ENCODE data around the gene FBL. TPM values are rescaled to one million over a fixed set of nuclear protein-coding genes. Genes with fewer than 3 reads are reported as not detected.

The FBL gene
- total and polyA plus RNA-seq, 2 of the 8 experiments (the other 6 are each of a cell fraction or from before 2014, with no cell fraction given): 790 to 1,361 TPM

DNA sequence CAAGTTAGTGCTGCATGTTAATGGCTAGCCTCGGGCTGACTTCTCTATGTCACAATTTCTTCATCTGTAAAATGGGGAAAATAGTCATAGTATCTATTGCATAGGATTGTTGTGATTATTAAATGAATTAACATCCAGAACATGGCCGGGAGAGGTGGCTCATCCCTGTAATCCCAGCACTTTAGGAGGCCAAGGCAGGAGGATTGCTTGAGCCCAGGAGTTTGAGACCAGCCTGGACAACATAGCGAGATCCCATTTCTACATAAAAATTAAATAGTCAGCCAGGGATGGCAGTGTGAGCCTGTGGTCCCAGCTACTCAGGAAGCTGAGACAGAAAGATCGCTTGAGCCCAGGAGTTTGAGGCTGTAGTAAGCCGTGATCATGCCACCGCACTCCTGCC lies 21.8 kb upstream of the FBL start:
- no peak overlapping the region for H3K4me2 ChIP-seq (ENCODE audit: insufficient read depth in 1 of 2, low read depth in 2 of 2, low read length in 2 of 2)
- WGBS, 2 experiments (ENCODE audit: extremely low coverage in 1 of 2, insufficient coverage in 1 of 2, insufficient read length in 1 of 2, insufficient replicate concordance in 2 of 2, low coverage in 1 of 2, low lambda C conversion rate in 2 of 2, missing lambda C conversion rate in 1 of 2): 92% methylated on average over 6 of the region's 6 CpGs; no CpG with 5 or more reads in 1 of the 2 experiments
- H4K5ac ChIP-seq (ENCODE audit: insufficient read length, low read depth, low read length): no peak overlapping the region
- H2BK20ac ChIP-seq (ENCODE audit: low read length): no peak overlapping the region
- H3K4ac ChIP-seq (replicated peaks; ENCODE audit: insufficient read length, low read depth, low read length): no peak overlapping the region
- no peak overlapping the region for H3K27ac ChIP-seq (ENCODE audit: low read depth, low read length)
- no peak overlapping the region for H2BK12ac ChIP-seq (ENCODE audit: low read depth, low read length)
- H3K79me2 ChIP-seq (ENCODE audit: control insufficient read depth in 1 of 2, insufficient read depth in 2 of 2, low read length in 2 of 2): no peaks in the 10 kb centered on the region
- H3K4me3 ChIP-seq (ENCODE audit: extremely low read depth in 1 of 4, insufficient read depth in 2 of 4, low read depth in 3 of 4, low read length in 4 of 4): no peak overlapping the region
- no peaks in the 10 kb centered on the region for H3K9me3 ChIP-seq (ENCODE audit: insufficient read depth in 2 of 2, low read depth in 1 of 2, low read length in 1 of 2)
- POLR2A ChIA-PET (ENCODE audit: partially characterized antibody): interaction anchor here (1.3 to 1.4 kb wide), 3 partner anchors 14 to 21 kb away, joined by 3 to 4 read pairs (median 3); partner anchors contain the start of gene FBL
- no peak overlapping the region for H4K8ac ChIP-seq (ENCODE audit: extremely low read depth, insufficient read depth, low read length)
- H3K27me3 ChIP-seq (replicated peaks in 1 of 4; ENCODE audit: control insufficient read depth in 3 of 4, extremely low read depth in 1 of 4, insufficient read depth in 3 of 4, low read length in 3 of 4): no peaks in the 10 kb centered on the region
- no peak for TF ChIP-seq RFX5 (IDR thresholded peaks at IDR 0.05; ENCODE audit: borderline replicate concordance, low read depth, low read length)
- no peak for TF ChIP-seq HDAC6 (IDR thresholded peaks at IDR 0.05; ENCODE audit: low read depth, low read length)
- no peak for TF ChIP-seq TAF1 (IDR thresholded peaks at IDR 0.05; ENCODE audit: low read depth, low read length)
- no peak for TF ChIP-seq CEBPB (IDR thresholded peaks at IDR 0.05; ENCODE audit: low read depth, low read length)
- TF ChIP-seq ATF3 (IDR thresholded peaks at IDR 0.05; ENCODE audit: insufficient read depth, low read depth, low read length): no peak
- TF ChIP-seq SRF (IDR thresholded peaks at IDR 0.05; ENCODE audit: low read depth, low read length): no peak
- TF ChIP-seq POU5F1 (IDR thresholded peaks at IDR 0.05; ENCODE audit: low read depth, low read length): no peak
- TF ChIP-seq GTF2F1 (IDR thresholded peaks at IDR 0.05; ENCODE audit: borderline replicate concordance, low read depth, low read length): no peak
- no peak for TF ChIP-seq SP4 (IDR thresholded peaks at IDR 0.05; ENCODE audit: low read length)
- no peak for TF ChIP-seq POLR2AphosphoS5 (IDR thresholded peaks at IDR 0.05; ENCODE audit: low read depth, low read length)
- TF ChIP-seq CBX5 (IDR thresholded peaks at IDR 0.05; ENCODE audit: low read depth, low read length): no peak
- TF ChIP-seq, protein P1, sequence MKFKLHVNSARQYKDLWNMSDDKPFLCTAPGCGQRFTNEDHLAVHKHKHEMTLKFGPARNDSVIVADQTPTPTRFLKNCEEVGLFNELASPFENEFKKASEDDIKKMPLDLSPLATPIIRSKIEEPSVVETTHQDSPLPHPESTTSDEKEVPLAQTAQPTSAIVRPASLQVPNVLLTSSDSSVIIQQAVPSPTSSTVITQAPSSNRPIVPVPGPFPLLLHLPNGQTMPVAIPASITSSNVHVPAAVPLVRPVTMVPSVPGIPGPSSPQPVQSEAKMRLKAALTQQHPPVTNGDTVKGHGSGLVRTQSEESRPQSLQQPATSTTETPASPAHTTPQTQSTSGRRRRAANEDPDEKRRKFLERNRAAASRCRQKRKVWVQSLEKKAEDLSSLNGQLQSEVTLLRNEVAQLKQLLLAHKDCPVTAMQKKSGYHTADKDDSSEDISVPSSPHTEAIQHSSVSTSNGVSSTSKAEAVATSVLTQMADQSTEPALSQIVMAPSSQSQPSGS (IDR thresholded peaks at IDR 0.05; ENCODE audit: low read length): no peak
- H2BK120ac ChIP-seq (replicated peaks; ENCODE audit: low read depth, low read length): no peak overlapping the region
- H3K18ac ChIP-seq (ENCODE audit: extremely low read depth, low read length): no peak overlapping the region
- DNase-seq (ENCODE audit: low read depth in 1 of 2, low spot score in 2 of 2) (no peak), FAIRE-seq (no peak)
- H3K79me1 ChIP-seq (ENCODE audit: low read depth, low read length): no peaks in the 10 kb centered on the region
- H3K56ac ChIP-seq (replicated peaks; ENCODE audit: insufficient read length, low read depth, low read length): no peak overlapping the region
- H4K20me1 ChIP-seq (replicated peaks in 1 of 2; ENCODE audit: control insufficient read depth in 1 of 2, insufficient read depth in 2 of 2, low read length in 2 of 2): no peaks in the 10 kb centered on the region
- no peak overlapping the region for H4K91ac ChIP-seq (replicated peaks; ENCODE audit: insufficient read length, low read length)
- CTCF ChIA-PET (ENCODE audit: partially characterized antibody): no interaction called here
- no peak overlapping the region for H2BK15ac ChIP-seq (ENCODE audit: low read length)
- H3K23ac ChIP-seq (ENCODE audit: insufficient read length): no peak overlapping the region
- H2BK5ac ChIP-seq (ENCODE audit: low read depth, low read length): no peak overlapping the region
- no peak overlapping the region for H3K9ac ChIP-seq (replicated peaks in 1 of 4; ENCODE audit: extremely low read depth in 1 of 4, low read depth in 3 of 4, low read length in 3 of 4)
- H2AK5ac ChIP-seq (ENCODE audit: low read depth, low read length): no peak overlapping the region
- H2AFZ ChIP-seq (ENCODE audit: low read length): no peak overlapping the region
- no peak overlapping the region for H3K14ac ChIP-seq (ENCODE audit: insufficient read length)
- no peaks in the 10 kb centered on the region; the same call in 1 of the 2 replicates for H3K23me2 ChIP-seq (ENCODE audit: low read depth, low read length)
- peaks cover 0 to 6% (median 4%) of the 10 kb centered on the region in 4 experiments; a peak in 4 of 7 replicates for H3K4me1 ChIP-seq (replicated peaks in 1 of 4; ENCODE audit: control insufficient read depth in 3 of 4, insufficient read depth in 4 of 4, low read length in 3 of 4)
- H3K36me3 ChIP-seq (ENCODE audit: control insufficient read depth in 2 of 4, insufficient read depth in 4 of 4, low read length in 3 of 4): no peaks in the 10 kb centered on the region
